Stimulated activated CD8-positive, alpha-beta memory T cell treated with anti-CD3 and anti-CD28 coated beads, Interleukin-7, amount 100 ng/mL, for 48 hours (primary cell): ENCODE data around the gene TRIM47.
A peak's percentile ranks its signal among the peaks of the same experiment; 100 is the strongest.
"Not testable (repeated sequence)": the region's sequence is repeated elsewhere in the genome, so short reads cannot be mapped to it uniquely, and the experiment has no call there.

Source experiments
- DNase-seq, 2 donors: peaks; one replicate each; pipeline ENCODE4 v3.0.0-alpha.2; 2020; ENCODE audit warnings: low read depth in 1 of 2; ENCODE audit errors: extremely low read depth in 1 of 2

The TRIM47 gene

DNA sequence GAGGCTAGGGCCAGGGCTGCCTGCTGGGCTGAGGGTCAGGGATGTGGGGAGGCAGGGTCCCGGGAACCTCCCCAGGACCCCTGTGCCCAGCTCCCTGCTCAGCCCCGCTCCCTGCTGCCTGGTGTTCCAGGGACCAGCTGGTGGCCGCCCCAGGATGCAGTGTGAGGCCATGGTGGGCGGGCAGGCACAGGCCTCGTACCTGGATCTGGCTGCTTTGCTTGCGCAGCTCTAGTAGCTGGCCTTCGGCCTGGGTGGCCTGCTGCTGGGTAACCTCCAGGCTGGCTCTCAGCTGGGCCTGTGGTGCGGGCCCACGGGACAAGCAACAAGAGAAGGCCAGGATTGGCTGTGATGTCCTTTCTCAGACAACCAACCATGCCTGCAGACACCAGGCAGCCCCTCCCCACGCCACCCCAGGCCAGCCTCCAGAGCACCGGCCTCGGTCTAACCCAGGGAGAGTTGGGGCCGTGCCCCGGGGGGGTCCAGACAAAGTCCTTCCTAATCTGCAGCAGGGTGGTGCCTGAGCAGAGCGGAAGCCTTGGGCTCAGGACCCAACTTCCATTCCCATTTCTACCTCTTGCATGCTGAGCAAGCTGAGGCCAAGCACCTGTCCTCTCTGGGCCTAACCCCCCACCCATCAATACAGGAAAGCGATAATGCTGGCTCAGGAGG lies 14.3 kb upstream of the TRIM47 start:
- DNase-seq, result no peak

DNA sequence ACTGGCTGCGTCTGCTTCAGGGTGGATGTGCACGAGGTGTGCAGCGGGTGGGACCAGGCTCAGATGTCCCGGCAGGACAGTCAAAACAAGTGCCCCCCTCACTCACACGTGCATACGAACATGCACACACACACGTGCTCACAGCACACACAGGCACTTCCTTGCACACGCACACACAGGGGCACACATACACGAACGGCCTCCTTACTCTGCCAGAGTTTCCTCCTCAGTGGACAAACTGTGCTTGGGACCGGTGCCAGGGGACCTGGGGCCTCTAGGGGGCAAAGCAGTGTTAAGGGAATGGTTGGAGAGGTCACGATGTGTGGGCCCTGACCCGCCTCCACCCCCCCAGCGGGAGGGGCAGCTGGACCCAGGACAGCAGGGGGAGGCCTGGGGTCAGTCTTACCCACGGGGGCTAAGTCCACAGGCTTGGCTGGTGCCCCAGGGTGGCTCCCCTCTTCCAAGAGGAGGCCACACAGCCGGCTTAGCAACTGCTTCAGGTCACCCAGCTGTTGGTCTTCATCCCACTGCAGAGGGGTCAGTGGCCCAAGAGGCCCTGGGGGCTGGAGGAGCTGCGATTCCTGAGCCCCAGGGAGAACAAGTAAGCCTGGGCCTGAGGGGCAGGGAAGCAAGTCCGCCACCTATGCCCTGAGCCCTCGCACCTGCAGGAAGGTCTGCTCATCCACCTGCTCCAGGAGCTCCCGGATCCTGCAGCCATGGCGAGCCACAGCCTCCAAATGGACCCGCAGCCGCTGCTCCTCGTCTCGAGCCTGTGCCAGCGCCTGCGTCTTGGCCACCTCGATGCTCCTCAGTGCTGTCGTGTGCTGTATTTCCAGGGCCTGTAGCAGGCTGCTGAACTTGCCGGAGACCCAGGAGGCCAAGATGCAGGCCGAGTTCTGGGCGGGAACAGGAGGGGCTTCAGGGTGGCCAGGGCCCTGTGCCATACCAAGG lies 13.5 kb upstream of the TRIM47 start:
- DNase-seq, result no peak

DNA sequence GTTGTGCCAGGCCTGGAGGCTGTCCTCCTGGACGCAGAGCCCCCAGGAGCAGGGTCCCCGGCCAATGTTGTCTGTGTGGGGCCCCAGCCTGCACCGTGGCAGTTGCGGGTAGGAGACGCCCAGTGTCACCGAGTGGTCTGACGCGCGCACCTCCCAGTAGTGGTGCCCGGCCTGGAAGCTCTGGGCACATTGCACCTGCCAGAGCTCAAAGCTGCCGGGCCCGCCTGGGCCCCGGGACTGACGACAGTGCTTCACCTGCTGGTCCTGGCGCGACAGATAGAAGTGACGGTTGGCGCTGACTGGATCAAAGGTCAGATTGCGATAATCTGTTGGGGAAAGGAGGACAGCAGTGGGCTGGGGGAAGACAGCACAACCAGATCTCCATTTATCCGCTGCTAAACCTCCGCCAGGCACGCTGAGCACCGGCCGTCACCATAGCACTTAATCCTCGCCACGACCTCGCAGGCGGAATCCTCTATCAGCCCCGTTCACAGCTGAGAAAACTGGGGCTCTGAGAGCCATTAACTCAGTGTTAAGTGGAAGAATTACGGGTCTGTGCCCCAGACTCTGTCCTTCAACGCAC lies 12.7 kb upstream of the TRIM47 start:
- DNase-seq, result no peak

DNA sequence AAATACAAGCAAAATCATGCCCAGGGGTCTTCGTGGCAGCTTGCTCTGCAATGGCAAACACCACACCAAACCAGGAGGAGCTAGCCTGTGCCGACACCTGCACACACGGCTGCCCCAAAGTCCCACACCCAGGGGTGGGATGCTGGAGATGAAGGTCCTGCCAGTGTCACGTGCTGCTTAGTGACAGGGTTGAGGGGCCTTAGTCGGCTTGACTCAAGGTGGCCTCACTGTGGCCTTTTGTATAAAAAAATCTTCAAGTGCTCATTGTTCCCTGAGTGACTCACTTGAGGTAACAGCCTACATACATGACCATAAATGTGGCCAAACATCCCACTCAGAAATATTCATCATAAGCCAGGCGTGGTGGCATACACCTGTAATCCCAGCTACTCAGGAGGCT lies 11.1 kb upstream of the TRIM47 start:
- DNase-seq, result no peak

DNA sequence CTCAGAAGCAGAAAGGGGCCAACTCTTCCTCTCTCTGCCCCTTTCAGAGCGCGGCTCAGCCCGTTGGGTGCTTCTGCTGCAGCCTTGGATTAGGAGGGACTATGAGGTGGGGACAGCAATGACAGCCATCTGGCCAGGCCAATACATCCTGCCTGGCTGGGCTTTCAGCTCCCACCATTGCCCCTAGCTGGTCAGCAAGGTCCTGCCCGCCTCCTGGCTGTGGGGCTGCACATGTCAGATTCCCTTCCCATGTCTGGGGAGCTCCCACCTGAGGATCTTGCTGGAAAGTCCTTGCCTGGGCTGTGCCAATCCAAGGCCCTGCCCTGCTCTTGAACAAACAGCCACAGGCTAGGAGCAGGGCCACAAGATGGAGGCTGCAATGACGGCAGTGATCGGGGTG lies 10.1 kb upstream of the TRIM47 start:
- no peak for DNase-seq

DNA sequence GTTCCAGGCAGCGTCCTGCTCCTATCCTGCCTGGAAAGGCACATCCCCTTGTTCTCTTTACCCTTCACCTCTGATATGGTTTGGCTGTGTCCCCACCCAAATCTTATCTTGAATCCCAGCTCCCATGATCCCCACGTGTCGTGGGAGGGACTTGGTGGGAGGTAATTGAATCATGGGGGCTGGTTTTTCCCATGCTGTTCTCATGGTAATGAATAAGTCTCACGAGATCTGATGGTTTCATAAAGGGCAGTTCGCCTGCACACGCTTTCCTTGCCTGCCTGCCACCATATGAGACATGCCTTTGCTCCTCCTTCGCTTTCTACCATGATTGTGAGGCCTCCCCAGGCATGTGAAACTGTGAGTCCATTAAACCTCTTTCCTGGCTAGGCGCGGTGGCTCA lies 7.5 kb upstream of the TRIM47 start:
- DNase-seq, result not testable (repeated sequence)

DNA sequence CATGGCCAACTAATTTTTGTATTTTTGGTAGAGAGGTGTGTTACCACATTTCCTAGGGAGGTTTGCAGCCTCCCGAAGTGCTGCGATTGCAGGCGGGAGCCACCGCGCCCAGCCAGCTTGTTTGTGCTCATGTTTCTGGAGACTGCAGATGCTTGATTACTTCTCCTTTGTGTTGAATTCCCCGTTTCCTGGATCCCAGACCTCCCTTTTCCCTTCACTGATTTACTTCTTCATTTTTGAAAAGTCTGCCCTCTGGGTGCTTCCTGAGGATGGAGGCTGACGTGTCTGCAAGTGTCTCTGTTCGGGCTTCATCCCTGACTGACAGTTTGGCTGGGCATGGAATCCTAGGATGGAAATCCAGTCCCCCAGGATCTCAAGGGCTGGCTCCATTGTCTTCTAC lies 7.0 kb upstream of the TRIM47 start:
- DNase-seq, result no peak

DNA sequence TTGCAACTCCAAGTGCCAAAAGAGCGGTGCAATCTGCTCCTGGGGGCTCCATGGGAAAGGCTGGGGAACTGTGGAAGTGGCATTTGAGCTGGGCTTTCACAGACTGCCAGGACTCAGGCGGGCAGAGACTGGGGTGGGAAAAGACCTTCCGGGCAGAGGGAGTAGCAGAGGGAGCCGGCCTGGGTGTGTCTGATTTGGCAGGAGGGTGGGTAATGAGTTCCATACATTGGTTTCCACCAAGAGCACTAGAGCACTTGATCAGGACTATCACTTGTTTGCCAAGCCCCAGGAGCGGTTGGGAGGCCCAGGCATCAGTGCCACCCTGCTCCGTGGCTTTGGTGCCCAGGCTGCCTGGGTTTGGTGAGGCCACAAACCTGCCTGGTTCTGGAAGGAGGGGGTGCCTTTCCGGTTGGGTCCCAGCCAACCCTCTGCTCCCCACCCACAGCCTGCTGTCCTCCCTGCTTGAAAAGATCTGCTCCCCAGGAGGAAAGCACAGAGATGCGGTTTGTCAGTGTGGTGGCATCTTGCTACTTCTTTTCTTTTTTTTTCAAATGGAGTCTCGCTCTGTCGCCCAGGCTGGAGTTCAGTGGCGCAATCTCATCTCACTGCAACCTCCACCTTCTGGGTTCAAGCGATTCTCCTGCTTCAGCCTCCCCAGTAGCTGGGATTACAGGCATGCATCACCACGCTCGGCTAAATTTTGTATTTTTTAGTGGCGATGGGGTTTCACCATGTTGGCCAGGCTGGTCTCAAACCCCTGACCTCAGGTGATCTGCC lies 3.5 kb upstream of the TRIM47 start:
- no peak for DNase-seq

DNA sequence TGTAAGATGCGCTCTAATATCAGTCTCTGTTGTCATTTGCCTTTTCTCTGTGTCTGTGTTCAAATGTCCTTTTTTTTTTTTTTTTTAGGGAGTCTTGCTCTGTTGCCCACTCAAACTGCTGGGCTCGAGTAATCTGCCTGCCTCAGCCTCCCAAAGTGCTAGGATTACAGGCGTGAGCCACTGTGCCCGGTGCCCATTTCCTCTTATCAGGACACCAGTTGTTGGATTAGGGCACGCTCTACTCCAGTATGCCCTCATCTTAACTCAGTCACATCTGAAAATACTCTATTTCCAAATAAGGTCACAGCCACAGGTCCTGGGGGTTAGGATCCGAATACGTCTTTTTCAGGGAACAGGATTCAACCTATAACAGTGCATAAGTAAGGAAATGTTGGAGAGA lies 1.9 kb upstream of the TRIM47 start:
- DNase-seq, result no peak

DNA sequence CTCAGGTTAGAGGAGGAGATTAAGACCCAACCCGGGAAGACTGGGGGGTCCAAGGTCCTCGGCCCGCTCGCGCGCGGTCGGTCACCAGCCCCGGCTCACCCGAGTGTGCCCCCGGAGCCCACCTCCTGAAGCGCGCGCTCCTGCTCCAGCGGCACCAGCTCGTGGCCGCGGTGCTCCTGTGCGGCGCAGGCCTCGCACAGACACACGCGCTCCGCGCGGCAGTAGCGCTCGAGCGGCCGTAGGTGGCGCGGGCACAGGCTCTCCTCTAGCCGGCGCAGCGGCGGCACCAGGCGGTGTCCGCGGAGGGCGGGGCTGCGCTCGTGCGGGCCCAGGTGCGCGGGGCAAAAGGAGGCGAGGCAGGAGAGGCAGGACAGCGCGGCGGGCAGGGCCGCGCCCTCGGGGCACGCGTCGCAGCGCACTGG lies 618 bp downstream of the TRIM47 start:
- DNase-seq, result peak in 1 of 2 donors; percentile 47

DNA sequence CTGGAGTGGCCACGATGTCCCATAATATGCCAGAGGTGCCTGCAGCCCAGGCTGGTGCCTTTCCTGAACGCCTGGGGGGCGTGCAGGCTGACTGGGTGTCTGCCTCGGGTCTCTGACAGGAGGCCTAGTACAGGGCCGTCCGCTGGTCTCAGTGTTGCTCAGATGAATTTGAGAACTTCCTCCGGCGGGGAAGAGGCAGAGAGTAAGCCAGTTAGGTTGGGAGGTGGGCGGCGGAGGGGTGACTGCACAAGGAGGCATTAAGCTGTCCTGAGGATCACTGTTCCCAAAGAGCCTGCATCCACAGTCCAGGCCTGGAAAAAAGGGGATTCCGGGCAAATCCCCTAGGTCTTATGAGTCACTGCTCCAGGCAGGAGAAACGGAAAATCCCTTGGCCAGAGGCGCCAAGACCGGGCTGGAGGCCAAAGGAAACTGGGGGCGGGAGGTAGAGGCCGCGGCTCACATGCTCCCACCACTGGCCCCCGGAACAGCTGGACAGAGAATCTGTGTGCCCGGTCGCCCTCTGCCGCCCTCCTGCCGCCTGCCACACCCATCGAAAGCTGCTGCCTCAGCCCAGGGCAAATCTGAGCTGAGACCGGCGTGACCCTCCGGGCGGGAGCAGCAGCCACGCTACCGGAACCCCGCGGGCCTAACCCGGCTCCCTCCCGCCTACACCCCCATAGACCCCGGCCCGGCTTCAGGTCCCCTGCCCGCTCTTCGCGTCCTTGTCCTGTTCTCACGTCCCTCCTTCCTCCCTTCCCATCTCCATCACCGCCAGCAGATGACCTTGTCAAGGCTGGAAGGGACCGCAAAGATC lies 1.2 kb downstream of the TRIM47 start:
- no peak for DNase-seq

DNA sequence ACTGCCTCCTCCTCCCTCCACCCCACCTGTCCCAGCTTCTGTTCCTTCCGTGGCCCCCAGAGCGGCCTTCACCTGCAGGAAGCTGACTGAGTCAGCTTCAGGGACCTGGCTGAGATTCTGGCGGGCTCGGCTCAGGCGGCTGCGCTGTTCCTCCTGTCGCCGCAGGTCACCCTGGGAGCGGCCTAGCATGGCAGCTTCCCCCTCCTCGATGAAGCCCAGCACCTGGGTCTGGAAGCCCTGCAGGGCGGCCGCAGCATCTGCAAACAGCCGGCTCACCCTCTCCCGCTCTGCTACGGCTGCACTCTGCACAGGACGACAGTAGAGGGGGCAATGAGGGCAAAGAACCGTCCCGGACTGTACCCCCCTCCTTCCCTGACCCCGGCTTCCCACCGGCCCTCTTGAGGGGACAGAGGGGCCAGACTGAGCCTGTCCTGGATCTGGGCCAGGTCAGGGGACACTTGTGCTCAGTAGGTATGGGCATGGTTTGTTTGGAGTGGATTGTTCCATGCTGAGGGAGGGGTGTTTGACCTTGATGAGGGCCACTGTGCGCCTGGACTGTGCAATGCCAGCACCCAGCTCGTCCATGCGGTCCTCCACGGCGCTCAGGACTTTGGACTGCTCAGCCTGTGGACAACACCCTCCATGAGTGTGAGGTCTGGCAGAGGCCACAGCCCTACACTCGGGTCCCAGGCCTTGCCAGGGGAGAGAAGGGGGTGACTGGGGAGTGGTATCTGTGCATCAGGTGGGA lies 2.0 kb downstream of the TRIM47 start:
- peak in 1 of 2 donors; percentile 79 for DNase-seq

DNA sequence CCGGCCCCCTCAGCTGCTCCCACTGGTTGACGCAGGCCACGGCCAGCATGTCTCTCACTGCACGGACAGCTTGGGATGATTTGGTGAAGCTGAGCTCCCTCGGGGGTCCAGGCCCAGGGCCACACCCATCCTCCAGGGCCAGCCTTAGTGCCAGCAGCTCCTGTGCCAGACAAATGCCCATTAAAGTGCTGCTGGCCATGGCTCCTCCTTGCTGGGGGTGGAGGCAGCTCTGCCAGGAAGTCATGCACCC lies 2.5 kb downstream of the TRIM47 start:
- DNase-seq, result no peak

DNA sequence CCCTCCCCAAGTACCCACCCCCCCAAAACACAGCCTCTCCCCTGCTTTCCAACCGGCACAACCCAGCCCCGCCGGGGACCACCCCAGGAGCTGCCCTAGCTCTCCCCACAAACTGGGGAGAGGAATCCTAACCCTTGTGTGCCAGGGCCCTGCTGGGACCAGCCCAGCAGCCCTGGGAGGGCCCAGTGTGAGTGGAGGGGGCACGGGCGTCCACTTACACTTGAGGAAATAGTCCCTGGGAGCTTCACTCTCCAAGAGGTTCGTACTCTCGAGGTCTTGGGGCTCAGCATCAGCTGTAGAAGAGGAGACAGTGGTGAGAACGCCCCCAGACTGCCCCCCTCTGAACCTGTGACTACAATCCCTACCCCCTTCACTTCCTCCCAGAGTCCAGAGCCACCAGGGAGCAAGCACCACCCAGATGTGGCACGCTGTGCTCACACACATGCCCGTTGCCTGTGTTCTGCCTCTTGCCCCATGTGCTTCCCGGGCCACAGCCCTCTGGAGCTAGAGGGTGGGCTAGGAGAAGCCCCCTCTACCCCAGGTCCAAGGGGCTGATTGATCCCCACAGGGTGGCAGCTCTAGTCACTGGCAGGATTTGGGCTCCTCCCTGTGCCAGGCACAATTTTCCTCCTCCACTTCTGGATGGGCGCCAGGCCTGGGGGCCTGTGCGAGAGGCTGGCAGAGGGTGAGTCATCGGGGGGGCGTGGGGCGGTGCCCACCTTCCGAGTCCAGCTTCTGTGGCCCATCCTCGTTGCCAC lies 3.0 kb downstream of the TRIM47 start:
- DNase-seq, result no peak

DNA sequence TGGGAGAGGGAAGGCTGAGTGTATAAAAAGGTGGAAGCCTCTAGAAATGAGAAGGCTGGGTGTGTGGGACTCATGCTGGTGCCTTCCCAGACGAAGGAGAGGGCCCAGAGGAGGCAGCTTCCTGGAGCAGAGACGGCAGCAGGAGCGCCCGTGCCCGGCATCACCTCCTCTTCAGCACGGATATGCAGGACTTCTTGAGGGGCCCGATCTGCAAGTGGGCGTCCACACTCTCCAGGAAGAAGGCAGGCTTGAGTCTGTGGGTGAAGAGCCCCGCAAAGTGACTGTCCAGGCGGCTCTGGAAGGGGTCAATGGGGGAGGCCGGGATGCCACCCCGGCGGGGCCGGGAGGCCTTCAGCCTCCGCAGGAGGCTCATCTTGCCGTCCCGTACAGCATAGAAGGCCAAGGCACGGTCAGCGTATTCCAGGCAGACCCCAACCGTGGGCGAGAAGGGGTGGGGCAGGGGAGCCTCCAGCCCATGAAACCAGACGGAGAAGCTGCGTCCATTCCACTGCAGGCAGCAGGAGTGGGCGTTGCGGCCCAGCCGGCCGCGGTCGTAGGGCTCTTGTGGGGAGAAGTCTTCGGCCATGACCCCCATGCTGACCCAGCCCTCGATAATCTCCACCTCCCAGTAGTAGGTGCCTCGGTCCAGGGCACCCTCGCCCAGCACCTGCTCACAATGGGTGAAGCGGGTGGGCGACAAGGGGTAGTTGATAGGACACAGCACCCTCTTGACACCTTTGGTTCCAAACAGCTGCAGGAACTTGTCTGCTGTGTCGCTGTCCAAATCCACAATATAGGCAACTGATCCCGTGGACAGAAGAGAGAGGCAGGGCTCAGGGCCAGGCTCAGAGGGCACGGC lies 3.8 kb downstream of the TRIM47 start:
- no peak for DNase-seq

DNA sequence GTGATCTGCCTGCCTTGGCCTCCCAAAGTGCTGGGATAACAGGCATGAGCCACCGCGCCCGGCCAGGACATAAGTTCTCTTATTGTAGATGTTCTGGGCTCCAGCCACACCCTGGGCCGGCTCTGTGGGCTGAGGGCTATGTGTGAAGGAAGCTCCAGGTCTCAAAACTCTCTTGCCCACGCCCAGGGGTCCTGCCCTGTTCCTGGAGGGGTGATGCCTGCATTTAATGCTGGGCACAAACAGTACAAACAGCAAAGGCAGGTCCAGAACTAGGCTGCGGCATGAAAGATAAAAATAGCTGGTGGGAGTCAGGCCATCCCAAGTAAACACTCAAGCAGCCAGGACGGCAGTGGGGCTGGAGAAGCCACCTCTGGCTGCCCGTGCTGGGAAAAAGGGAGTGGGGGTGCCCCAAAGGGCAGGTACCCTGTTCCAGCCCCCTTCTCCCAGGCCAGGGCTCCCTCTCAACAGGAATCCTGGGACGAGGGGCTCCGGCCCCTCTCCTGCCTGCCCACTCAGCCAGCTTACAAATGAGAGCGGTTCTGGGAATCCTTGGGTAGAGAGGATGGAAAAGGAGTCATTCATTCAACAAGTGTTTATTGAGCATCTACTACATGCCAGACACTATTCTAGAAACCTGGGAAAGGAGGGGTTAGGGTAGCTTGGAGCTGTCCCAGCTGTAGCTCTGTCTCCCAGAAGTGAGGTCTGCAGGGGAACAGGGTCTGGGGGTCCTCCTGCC lies 4.6 kb downstream of the TRIM47 start:
- no peak for DNase-seq
